LHCN-M2 (cell line): ENCODE measurements around the gene GRIN2A. TPM values are rescaled to one million over a fixed set of nuclear protein-coding genes. Genes with fewer than 3 reads are reported as not detected.

Experiments used
- DNase-seq: peaks from one replicate; pipeline ENCODE4 v3.0.0-alpha.2; 2012; ENCODE audit warnings: low read depth
- polyA plus RNA-seq: library from polyadenylated mRNA; unstranded; fragments of >200 nt; gene quantifications from one replicate; pipeline ENCODE4 v1.2.1, GENCODE V29; 2012; ENCODE audit warnings: missing spikeins
- total RNA-seq: library from RNA; depleted of rRNA; stranded (reverse); fragments of >200 nt; gene quantifications from 2 replicates; pipeline ENCODE4 v1.2.3, GENCODE V29; 2014; rRNA removed

GRIN2A gene
- total RNA-seq, result not detected in 2 replicates
- not detected for polyA plus RNA-seq

- no peak for DNase-seq
Observed at GRCh38 chr16:10182222-10183053, at the start of gene GRIN2A. Gene GRIN2A, minus strand, starts transcription at chr16:10182428. Its CDS starts 2,017 bp downstream, at chr16:10180411.

GRCh38 chr16:10231563-10231962 is 49.3 kb upstream of the GRIN2A start:
- no peak for DNase-seq

- DNase-seq, result no peak
Observed at GRCh38 chr16:10228779-10229178, 46.6 kb upstream of the GRIN2A start.

GRCh38 chr16:10226987-10227306 is 44.7 kb upstream of the GRIN2A start:
- no peak for DNase-seq

GRCh38 chr16:10226141-10226986 is 44.1 kb upstream of the GRIN2A start:
- DNase-seq, result no peak

GRCh38 chr16:10225653-10226052 is 43.4 kb upstream of the GRIN2A start:
- DNase-seq, result no peak

DNA sequence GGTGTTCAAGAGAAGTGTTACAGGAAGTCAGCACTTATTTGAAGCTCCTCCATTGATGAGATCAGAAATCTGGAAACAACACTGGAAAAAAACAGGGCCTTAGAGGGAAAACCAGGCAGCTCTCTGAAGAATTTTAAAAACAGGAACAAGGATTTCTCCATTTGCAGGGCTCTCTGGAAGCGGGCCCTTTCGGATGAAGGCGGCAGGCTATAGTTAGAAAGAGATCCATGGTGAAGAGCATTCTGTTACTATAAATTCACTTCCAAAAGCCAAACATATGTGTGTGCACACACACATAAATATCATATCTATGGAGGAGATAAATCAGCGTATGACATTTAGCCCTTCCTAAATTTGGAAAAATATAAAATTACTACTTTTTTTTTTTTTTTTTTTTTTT is 42.6 kb upstream of the GRIN2A start:
- no peak for DNase-seq

- no peak for DNase-seq
Observed at GRCh38 chr16:10220942-10221341, 38.7 kb upstream of the GRIN2A start.

GRCh38 chr16:10219742-10220141 is 37.5 kb upstream of the GRIN2A start:
- DNase-seq, result no peak

DNA sequence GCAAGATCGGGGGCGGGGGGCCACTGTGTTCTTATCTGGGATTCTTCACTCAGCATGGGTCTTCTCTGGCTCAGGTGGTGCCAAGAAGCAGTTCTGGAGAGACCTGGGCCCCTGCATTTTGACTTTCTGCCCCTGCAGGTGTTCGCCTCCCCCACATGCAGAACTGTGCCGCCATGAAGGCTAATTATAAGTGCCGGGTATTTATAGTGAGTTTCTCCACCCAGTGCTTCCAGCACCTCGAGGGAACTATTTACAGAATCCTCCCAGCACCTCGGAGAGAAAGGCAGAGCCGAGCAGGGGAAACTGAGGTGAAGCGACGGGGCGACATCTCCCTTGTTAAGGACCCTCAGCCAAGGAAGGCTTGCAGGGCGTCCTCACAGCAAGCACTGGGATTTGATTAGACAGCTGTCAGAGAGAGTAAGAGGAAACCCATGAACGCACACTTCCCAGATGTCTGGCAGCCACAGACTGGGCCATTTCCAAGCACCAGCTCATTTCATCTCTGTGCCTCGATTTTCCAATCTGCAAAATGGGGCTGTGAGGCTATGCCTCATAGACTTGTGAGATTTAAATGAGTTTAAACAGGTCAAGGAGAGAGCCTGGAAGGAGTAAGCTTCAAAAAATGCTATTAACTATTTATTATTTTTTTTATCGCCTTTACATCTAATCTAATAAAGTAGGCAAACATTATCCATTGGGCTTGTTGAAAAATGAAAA is 36.4 kb upstream of the GRIN2A start:
- no peak for DNase-seq

DNA sequence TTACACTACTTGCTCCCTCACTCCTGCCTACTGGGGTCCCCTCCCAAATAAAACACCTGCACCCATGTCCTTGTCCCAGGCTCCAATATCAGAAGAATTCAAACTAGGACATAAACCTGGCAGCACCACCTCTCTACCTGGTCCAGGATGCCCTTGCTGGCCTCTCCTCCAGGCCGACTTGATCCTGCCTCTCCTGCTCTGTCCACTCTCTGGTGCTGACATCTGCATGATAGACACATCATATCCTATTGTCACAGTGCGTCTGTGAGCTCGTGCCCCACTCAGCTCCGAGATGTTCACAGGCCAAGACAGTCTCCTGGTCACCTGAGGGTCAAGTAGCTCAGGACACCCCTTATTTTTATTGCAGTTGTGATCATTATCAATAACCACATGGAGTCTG is 31.5 kb upstream of the GRIN2A start:
- no peak for DNase-seq

DNA sequence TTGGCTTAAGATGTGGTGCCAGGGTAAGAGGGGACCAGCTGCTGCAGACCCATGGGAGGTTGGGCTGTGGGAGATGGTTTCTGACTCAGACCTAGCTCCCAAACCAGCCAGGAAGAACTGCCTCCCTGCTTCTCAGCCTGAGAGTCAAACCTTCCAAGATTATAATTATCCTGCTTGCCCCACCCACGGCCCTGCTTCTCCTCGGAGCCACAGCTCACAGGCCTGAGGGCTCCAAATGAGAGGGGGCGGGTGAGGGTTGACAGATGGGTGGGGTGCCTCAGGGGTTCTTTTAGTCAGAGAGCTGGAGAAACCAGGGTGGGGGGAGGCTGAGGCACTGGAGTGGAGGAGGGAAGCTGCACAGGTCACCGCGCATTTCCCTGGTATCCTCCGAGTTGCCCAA is 28.7 kb upstream of the GRIN2A start:
- no peak for DNase-seq

GRCh38 chr16:10206865-10207264 is 24.6 kb upstream of the GRIN2A start:
- no peak for DNase-seq

DNA sequence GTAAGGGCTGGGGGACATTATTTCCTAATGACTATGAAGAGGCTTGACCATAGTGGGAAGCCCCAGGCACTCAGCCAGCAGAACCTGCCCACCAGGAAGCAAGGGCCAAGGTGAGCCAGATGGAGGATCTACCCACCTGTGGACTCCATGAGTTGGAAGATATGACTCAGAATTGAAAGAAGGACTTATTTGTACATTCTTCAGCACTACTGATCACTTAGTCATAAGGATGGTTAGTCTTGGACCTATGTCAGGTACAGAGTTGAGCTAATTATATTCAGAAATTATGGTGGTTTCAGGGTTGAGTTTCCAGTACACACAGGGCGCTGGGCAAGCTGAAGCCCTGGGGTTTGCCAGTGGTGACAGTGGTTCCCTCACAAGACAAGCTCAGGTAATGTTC is 24.0 kb upstream of the GRIN2A start:
- DNase-seq, result no peak

- no peak for DNase-seq
Observed at GRCh38 chr16:10205688-10206087, 23.5 kb upstream of the GRIN2A start.

DNA sequence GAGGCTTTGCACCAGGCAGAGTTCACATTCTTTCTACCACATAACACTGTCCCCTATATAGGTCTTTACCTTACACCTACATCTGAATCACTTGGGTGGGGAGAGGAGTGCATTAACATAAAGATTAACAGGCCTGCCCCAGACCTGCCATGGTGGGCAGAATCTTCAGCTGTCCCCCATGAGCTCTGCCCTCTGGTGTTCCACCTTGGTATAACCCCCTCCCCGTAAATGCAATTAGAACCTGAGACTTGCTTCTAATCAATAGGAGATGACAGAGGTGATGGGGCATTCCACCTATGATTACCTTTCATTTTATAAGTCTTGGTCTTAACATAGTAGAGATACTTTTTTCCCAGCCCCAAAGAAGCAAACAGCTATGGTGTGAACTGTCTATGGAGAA is 20.4 kb upstream of the GRIN2A start:
- DNase-seq, result no peak

- DNase-seq, result no peak
Observed at GRCh38 chr16:10200637-10201586, 18.7 kb upstream of the GRIN2A start.

DNA sequence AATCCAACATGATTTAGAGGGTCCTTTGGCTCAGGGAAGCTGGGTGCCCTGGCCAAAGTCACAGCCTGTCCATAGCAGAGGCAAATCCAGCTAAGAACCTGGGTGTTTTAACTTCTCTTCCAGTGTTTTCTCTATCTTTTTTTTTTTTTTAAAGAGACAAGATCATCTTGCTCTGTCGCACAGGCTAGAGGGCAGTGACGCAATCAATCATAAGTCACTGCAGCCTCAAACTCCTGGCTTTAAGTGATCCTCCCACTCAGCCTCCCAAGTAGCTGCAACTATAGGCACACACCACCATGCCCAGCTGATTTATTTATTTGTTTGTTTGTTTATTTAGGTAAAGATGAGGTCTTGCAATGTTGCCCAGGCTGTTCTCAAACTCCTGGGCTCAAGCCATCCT is 14.8 kb upstream of the GRIN2A start:
- no peak for DNase-seq

DNA sequence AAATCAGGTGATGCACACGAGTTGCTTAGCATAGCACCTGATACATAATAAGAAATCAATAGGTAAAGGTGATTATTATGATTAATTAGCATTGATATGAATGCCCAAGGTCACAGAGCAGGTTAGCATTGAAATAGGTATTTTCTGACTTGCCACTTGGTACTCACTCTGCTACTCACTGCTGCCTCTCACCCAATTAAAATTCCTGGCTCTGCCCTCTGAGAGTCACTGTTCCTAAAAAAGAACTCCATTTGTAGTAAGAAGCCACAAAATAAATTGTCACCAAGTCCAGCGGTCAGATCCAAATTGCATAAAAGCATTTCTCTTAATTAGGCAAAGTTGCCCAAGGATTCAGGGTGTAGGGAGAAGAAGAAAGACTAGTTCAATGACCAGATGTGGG is 8.9 kb upstream of the GRIN2A start:
- no peak for DNase-seq

DNA sequence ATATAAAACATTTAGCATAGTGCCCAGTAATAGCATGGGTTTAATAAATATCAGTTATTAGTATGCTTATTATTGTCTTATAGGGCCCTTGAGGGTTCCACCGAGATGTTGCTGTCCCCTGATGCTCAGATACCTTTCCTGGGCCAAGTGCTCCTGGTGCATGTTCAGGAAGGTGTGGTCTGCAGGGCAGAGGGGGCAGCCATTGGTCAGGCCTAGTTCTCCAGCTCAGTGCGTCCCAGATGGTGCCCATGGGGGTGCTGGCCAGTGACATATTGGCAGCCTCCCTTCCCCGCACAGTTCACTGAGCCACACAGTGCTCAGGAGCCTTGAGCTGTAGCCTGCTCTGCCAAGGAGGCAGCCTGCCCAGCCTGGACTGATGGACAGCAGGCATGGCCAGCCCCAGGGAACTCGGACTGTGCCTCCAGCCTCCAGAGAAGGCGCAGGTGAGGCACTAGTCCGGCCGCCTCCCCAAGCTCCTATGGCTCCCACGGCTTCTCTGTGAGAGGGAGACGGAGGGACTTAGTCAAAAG is 7.7 kb upstream of the GRIN2A start:
- DNase-seq, result no peak

DNA sequence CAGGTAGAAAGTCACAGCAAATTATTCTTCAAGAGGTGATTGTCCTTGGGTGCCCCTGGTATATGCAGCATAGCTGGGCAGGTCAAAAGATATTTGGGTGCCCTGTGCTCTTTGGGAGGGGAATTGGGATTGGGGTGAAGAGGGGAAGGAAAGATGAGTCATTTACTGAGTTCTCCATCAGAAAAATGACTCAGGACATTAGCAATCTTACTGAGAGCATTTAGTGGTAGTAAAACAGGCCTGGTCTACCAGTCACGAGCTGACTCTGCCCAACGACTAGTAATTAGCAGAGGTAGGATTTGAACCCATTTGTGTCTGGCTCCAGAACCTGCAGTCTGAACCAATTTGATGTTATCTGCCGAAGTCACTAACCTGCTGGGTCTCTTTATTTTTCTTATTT is 6.0 kb upstream of the GRIN2A start:
- DNase-seq, result no peak
